Upper lobe of left lung (tissue), 4 donors: ENCODE results near the gene DNAJC2.

Experiments used
- CTCF ChIP-seq, 6 experiments: fragments of 450-650 bp in 4 of 6; fragments of 200-600 bp in 2 of 6; sonication (generic) in 2 of 6; IDR thresholded peaks; one replicate each; pipeline ENCODE4 v1.5.1; 2016 to 2019; ENCODE audit warnings: antibody characterized with exemption in 6 of 6
- EP300 ChIP-seq, 4 donors: sonication (generic); formaldehyde crosslinking; IDR thresholded peaks; one replicate each; pipeline ENCODE4 v1.5.1; 2017; ENCODE audit warnings: antibody characterized with exemption in 4 of 4, control low read depth in 2 of 4
- POLR2A ChIP-seq, 4 donors: fragments of 450-650 bp; IDR thresholded peaks; one replicate each; pipeline ENCODE4 v1.5.1; 2016 to 2017; ENCODE audit warnings: antibody characterized with exemption in 4 of 4, mild to moderate bottlenecking in 2 of 4
- POLR2AphosphoS5 ChIP-seq, 2 donors: sonication (generic); formaldehyde crosslinking; IDR thresholded peaks; one replicate each; pipeline ENCODE4 v1.5.1; 2017; ENCODE audit warnings: antibody characterized with exemption in 2 of 2

GRCh38 chr7:103344453-103345149 is at the start of gene DNAJC2:
- peak in 1 of 6 experiments; percentile 8 for TF ChIP-seq CTCF (IDR thresholded peaks at IDR 0.05)
- peak; percentile 86 to 87 for TF ChIP-seq POLR2AphosphoS5 (IDR thresholded peaks at IDR 0.05)
- TF ChIP-seq POLR2A (IDR thresholded peaks at IDR 0.05), result peak; percentile 4 to 76 (median 55)
- TF ChIP-seq EP300 (IDR thresholded peaks at IDR 0.05), result no peak
